PC-9 (cell line): ENCODE results near the gene TNFRSF1A. TPM values are rescaled to one million over a fixed set of nuclear protein-coding genes. Genes with fewer than 3 reads are reported as not detected.

Experiments used
- BruUV-seq: library from RNA; stranded (reverse); fragments of 400-500 nt; replicated peaks from 2 replicates; lab custom pipeline; 2021; lab: Mats Ljungman, UMichigan
- CTCF ChIA-PET: fragments of 300-600 bp; sonication (Branson Sonifier 250); formaldehyde crosslinking; loops from one replicate; lab custom pipeline; 2022; ENCODE audit warnings: antibody characterized with exemption; lab: Charles Lee
- POLR2A ChIA-PET: fragments of 300-600 bp; sonication (Branson Sonifier 250); formaldehyde crosslinking; loops from one replicate; lab custom pipeline; 2022; ENCODE audit warnings: antibody characterized with exemption; ENCODE audit not compliant: unreplicated experiment; lab: Charles Lee
- DNase-seq, 2 experiments: peaks; one replicate each; pipeline versions ENCODE4 v3.0.0 to v3.0.0-alpha.2; 2015 to 2022; ENCODE audit warnings: mixed read lengths in 1 of 2
- H2AFZ ChIP-seq: fragments of 200-600 bp; sonication (generic); 2 replicates; pipeline ENCODE4 v1.8.1; 2017; ENCODE audit warnings: antibody characterized with exemption
- H3F3A ChIP-seq: fragments of 200-600 bp; sonication (generic); 2 replicates; pipeline ENCODE4 v1.8.1; 2017; ENCODE audit warnings: antibody characterized with exemption, mild to moderate bottlenecking, low read depth; ENCODE audit not compliant: insufficient read depth
- H3K27ac ChIP-seq: fragments of 200-600 bp; sonication (generic); 2 replicates; pipeline ENCODE4 v1.6.1; 2016; ENCODE audit warnings: mixed run types
- H3K27me3 ChIP-seq: fragments of 200-600 bp; sonication (generic); 2 replicates; pipeline ENCODE4 v1.6.1; 2016; ENCODE audit warnings: low read depth, mixed run types; ENCODE audit not compliant: insufficient read depth
- H3K36me3 ChIP-seq: fragments of 200-600 bp; sonication (generic); 2 replicates; pipeline ENCODE4 v1.6.1; 2016; ENCODE audit warnings: low read depth, mixed run types
- H3K4me1 ChIP-seq: fragments of 200-600 bp; sonication (generic); replicated peaks from 2 replicates; pipeline ENCODE4 v1.6.1; 2016; ENCODE audit warnings: mixed run types; ENCODE audit not compliant: insufficient read depth
- H3K4me2 ChIP-seq: fragments of 200-600 bp; sonication (generic); 2 replicates; pipeline ENCODE4 v1.6.1; 2017; ENCODE audit warnings: mixed run types
- H3K4me3 ChIP-seq: fragments of 200-600 bp; sonication (generic); 2 replicates; pipeline ENCODE4 v1.6.1; 2016; ENCODE audit warnings: mixed run types
- H3K79me2 ChIP-seq: fragments of 200-600 bp; sonication (generic); 2 replicates; pipeline ENCODE4 v1.6.1; 2017; ENCODE audit warnings: low read depth, mixed run types
- H3K9me2 ChIP-seq: fragments of 200-600 bp; sonication (generic); 2 replicates; pipeline ENCODE4 v1.8.1; 2017; ENCODE audit warnings: mild to moderate bottlenecking; ENCODE audit not compliant: insufficient read depth
- H3K9me3 ChIP-seq: fragments of 200-600 bp; sonication (generic); 2 replicates; pipeline ENCODE4 v1.8.1; 2016; ENCODE audit warnings: low read depth; ENCODE audit not compliant: insufficient read depth
- H4K20me1 ChIP-seq: fragments of 200-600 bp; sonication (generic); 2 replicates; pipeline ENCODE4 v1.8.1; 2017; ENCODE audit not compliant: insufficient read depth
- EZH2 ChIP-seq: fragments of 200-600 bp; sonication (generic); IDR thresholded peaks from 2 replicates; pipeline ENCODE4 v1.8.0; 2017; ENCODE audit warnings: antibody characterized with exemption, low read depth
- intact Hi-C: fragments of 100-400 bp; cut with micrococcal nuclease; formaldehyde crosslinking; loops from one replicate; pipeline ENCODE4 v1.10.0; 2022; ENCODE audit not compliant: unreplicated experiment
- total RNA-seq: library from RNA; stranded (reverse); gene quantifications from 2 replicates; pipeline ENCODE4 v1.2.3, GENCODE V29; 2021
- TF ChIP-seq, protein P1 (sequence below): fragments of 200-600 bp; sonication (generic); conservative IDR thresholded peaks from 2 replicates; pipeline ENCODE4 v1.6.1; 2017; ENCODE audit warnings: mixed run types, antibody characterized with exemption, mild to moderate bottlenecking, moderate library complexity

The TNFRSF1A gene
- total RNA-seq, 1 experiment from 2014 or later: 165 TPM

- DNase-seq: no peak
- Histone ChIP-seq H3K27me3 (no peaks in the 10 kb centered on the region), H2AFZ (no peak overlapping the region), H4K20me1 (peaks cover 16% of the 10 kb centered on the region), H3K4me3 (no peak overlapping the region), H3K9me2 (no peaks in the 10 kb centered on the region), H3K79me2 (peaks cover 24% of the 10 kb centered on the region), H3K9me3 (no peaks in the 10 kb centered on the region), H3K27ac (no peak overlapping the region), H3K36me3 (peaks cover 30% of the 10 kb centered on the region), H3K4me1 (peaks cover 34% of the 10 kb centered on the region), H3F3A (peaks cover 71% of the 10 kb centered on the region), H3K4me2 (no peak overlapping the region)
- CTCF ChIA-PET: interaction anchor here (0.6 to 2.2 kb wide), 4 partner anchors 13 to 232 kb away, joined by 10 to 13 read pairs (median 12); no protein-coding TSS in a partner anchor
- no peak for TF ChIP-seq EZH2
- TF ChIP-seq, protein P1, sequence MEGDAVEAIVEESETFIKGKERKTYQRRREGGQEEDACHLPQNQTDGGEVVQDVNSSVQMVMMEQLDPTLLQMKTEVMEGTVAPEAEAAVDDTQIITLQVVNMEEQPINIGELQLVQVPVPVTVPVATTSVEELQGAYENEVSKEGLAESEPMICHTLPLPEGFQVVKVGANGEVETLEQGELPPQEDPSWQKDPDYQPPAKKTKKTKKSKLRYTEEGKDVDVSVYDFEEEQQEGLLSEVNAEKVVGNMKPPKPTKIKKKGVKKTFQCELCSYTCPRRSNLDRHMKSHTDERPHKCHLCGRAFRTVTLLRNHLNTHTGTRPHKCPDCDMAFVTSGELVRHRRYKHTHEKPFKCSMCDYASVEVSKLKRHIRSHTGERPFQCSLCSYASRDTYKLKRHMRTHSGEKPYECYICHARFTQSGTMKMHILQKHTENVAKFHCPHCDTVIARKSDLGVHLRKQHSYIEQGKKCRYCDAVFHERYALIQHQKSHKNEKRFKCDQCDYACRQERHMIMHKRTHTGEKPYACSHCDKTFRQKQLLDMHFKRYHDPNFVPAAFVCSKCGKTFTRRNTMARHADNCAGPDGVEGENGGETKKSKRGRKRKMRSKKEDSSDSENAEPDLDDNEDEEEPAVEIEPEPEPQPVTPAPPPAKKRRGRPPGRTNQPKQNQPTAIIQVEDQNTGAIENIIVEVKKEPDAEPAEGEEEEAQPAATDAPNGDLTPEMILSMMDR: peak; percentile 35; the same call in 1 of the 2 replicates
- intact Hi-C loops: no loop called here
- POLR2A ChIA-PET: interaction anchor here (0.6 to 1.3 kb wide), 8 partner anchors 14 to 337 kb away, joined by 3 to 13 read pairs (median 5); no protein-coding TSS in a partner anchor
- BruUV-seq: no TSS peak
Measured at GRCh38 chr12:6326316-6327228, 15.3 kb downstream of the TNFRSF1A start.

GRCh38 chr12:6324936-6325750 lies 16.7 kb downstream of the TNFRSF1A start:
- ChIA-PET CTCF (interaction anchor here (0.5 to 2.2 kb wide), 2 partner anchors 31 to 140 kb away, joined by 3 to 12 read pairs; no protein-coding TSS in a partner anchor), POLR2A (interaction anchor here (0.5 kb wide), 1 partner anchor 43 kb away, joined by 4 read pairs; no protein-coding TSS in a partner anchor)
- H3K36me3 ChIP-seq: peaks cover 26% of the 10 kb centered on the region
- no peaks in the 10 kb centered on the region for H3K27me3 ChIP-seq
- no peak overlapping the region; the same call in 1 of the 2 replicates for H3K27ac ChIP-seq
- no peaks in the 10 kb centered on the region for H3K9me2 ChIP-seq
- H3K79me2 ChIP-seq: peaks cover 10% of the 10 kb centered on the region
- no peak for TF ChIP-seq EZH2
- TF ChIP-seq, protein P1: no peak
- H3F3A ChIP-seq: peaks cover 73% of the 10 kb centered on the region
- no peak overlapping the region for H3K4me3 ChIP-seq
- intact Hi-C loops: loop anchor here (5.0 kb wide), 1 partner anchor 142 kb away; no protein-coding TSS in a partner anchor
- H2AFZ ChIP-seq: no peak overlapping the region
- no peak for DNase-seq
- no peaks in the 10 kb centered on the region for H3K9me3 ChIP-seq
- BruUV-seq: no TSS peak
- H3K4me2 ChIP-seq: no peak overlapping the region
- peaks cover 39% of the 10 kb centered on the region for H3K4me1 ChIP-seq
- peaks cover 8% of the 10 kb centered on the region; the same call in 1 of the 2 replicates for H4K20me1 ChIP-seq
